Hippocampal formation (tissue), 2 donors: ENCODE measurements around the gene C16orf74.

Source experiments
- DNase-seq, 2 donors: peaks; one replicate each; lab custom pipeline; 2025; lab: John Stamatoyannopoulos, UW

C16orf74 gene

DNA sequence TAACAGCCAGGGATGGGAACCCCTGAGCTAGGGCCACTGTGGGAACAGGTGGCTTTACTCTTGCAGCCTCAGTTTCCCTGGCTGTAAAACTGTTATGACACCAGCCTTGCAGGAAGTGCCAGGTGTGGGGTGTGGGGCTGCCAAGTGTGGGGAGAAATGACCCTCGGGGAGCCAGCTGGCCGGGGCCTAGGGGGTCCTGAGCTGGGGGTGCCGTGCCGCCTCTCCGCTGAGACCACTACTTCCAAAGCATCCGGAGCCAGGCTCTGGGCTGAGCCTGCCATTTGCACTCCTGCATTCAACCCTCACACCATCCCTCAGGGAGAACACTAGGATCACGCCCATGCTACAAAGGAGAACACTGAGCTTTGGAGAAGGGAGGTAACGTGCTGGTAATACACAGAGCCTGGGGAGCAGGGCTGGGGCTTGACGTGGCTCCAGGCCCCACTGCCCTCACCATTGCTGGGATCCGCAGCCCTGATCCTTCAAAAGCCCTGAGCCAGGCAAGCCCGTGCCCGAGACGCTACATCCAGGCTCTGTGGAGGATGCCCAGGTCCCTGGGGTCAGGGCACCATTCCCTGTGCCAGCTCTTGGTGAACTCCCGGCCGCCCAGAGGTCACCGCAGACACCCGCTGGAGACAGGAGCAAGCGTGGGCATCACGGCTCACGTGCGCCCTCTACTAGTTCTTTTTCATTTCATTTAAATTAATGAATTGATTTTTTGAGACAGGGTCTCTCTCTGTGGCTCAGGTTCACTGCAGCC, 33.3 kb downstream of the C16orf74 start:
- peak in 1 of 2 donors; percentile 56 for DNase-seq

DNA sequence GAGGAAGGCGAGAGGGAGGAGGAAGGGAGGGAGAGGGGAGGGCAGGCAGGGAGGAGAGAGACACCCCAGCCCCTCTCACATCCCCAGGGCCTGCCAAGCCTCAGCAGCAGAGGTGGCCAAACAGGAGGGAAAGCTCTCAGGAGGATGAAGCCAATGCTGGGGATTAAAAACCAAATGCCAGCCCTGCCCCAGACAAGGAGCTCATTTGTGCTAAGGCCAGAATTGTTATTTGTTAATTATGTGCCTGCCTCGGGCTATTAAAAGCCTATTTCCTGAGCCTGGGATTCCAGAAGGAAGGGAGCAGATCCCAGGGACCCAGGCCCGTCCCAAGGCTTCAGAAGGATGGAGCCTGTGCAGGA, 34.2 kb downstream of the C16orf74 start:
- peak in 1 of 2 donors; percentile 30 for DNase-seq

DNA sequence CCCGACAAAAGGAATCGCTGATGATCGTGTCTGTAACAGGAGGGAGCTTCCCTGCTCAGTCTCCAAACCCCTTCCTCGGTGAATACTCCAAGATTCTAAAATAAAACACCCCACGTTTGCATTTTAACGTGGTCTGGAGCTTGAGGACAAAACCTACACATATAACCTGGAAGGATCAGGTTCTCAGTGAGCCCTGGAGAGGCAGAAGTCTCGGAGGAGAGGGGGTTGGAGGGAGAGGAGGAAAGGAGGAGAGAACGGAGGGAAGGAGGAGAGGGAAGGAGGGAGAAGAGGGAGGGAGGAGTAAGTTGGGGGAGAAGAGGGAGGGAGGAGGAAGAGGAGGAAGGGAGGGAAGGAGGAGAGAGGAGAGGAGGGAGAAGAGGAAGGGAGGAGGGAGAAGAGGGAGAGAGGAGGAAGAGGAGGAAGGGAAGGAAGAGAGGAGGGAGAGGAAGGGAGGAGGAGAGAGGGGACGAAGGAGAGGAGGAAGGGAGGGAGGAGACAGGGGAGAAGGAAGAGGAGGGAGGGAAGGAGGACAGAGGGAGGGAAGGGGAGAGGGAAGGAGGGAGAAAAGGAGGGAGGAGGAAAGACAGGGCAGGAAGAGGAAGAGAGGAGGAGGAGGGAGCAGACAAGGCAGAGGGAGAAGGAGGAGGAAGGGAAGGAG, 34.7 kb downstream of the C16orf74 start:
- DNase-seq: no peak

DNA sequence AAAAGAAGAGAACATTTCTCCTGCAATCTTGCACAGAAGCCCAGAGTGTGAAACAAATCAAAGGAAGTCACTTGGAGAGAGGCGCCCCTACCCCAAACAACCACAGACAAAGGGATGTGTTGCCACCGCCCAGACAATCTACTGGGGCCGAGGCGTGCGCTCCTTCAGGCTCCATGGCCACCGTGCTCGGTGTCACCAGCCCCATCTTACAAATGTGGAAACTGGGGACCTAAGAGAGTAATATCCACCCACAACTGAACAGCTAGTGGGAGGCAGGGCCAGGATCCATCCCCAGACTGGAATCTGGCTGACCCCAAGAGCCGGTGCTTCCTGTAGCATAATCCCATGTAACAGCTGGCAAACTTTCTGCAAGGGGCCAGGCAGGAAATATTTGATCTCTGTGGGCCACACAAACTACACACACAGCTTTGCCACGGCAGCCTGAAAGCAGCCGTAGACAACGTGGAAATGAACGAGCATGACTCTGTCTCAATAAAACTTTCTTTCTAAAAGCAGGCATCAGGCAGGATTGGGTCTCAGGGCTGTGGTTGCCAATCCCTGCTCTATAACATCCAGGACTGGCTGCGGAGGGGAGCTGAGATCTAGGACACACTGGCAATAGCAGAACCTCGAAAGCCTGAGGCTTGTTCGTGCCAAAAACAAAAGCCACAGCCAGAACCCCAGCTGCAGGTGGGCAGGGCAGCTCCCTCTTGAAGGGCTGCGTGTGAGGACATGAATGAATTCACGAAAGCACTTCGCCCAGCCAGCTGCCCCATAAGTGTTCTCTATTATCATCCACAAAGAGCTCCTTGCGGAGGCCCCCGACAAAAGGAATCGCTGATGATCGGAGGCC, 35.5 kb downstream of the C16orf74 start:
- DNase-seq: no peak

DNA sequence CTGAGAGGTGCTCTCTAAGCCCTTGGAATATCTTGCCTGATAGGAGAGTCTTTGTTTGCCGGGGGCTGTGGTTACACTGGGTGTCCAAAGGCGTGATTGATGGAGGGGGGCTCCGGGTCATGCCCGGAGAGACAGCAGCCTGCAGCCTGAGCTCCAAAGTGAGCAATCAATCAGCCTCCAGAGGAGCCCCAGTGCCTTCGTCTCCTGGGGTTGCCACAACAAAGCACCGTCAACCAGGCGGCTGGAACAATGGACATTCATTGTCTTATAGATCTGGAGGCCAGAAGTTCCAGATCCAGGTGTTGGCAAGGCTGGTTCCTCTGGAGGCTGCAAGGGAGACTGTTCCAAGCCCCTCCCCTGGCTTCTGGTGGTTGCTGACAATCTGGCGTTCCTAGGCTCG, 38.1 kb downstream of the C16orf74 start:
- no peak for DNase-seq

DNA sequence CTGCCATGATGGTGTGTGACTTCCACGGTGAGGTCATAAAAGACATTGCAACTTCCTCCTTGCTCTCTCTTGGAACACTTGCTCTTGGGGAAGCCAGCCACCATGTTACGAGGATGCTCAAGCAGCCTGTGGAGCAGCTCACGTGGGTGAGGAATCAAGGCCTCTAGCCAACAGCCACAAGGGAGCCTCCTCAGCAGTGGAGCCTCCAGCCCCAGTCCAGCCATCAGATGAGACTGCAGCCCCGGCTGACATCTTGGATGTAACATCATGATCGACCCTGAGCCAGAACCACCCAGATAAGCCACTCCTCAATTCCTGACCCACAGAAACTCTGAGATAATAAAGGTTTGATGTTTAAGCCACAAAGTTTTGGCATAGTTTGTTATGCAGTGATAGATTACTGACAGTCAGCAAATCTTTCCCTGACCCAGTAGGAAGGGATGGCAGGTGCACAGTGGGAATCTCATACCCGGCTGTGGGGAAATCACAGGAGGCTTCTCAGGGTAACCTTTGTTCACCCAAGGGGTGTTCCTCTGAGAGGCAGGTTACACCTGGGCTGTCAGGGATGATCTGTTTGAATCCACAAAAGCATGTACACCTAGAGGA, 38.8 kb downstream of the C16orf74 start:
- no peak for DNase-seq

DNA sequence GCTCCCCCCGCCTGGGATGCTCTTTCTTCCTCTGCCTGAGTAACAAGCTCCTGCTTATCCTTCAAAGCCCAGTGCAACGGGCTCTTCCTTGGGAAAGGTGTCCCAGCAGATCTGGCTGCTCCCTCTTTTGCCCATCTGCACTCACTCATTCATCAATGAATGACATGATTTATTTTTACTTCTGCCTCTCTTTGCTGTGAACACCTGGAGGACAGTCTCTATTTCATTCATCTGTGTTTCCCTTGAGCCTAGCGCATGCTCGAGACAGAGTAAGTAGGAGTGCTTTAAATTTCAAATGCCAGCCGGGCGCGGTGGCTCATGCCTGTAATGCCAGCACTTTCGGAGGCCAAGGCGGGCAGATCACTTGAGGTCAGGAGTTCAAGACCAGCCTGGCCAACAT, 40.2 kb downstream of the C16orf74 start:
- DNase-seq: no peak

DNA sequence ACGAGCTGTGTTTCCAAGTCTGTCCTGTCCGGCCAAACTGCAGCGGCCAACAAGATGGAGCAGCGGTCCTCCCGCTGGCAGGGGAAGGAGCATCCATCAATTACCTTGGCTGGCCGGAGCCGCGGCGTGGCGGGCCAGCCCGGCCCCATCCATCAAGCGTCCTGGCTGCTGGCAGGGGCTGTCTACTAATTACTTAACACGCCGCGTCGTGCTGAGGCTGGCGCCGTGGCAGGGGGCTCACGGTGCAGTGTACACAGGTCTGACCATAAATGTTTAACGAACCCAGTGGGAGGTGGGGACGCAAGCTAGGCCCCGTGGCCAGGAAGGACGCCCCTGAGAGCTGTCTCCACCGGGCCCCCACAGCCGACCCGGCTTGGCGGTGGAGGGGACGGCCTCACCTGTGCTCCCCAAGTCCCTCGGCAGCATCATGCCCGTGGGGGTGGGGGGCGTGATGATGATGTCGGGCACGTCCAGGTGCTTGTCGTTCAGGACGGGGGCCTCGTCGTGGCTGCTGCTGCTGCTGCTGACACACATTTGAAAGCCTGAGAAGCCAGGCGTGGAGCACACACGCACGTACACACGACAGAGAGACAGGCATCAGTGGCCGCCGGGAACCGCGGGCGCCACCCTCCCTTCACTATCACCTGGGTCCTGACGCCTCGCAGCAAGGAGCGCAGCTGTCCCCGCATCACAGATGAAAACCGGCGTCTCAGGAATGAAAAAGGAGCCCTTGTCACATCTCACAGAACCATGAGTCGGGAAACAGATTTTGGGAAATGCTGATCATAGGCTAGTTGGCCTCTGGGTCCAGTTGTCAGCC, 40.9 kb downstream of the C16orf74 start:
- no peak for DNase-seq

DNA sequence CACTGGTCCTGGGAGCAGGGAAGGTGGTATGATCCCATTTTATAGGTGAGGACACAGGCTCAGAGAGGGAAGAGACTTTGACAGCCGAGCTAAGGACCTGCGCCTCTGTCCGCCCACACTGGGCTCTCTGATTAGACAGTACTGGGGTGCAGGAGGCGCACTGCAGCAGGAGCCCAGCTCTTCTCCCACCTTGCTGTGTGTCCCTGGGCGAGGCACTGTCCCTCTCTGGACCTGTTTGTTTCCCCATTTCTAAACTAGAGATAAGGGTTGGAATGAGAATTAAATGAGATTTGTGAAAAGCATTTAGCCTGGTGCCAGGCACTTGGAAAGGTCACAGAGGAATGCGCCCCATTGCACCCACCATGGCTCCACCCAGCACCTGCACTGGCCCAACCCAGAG, 42.6 kb downstream of the C16orf74 start:
- no peak for DNase-seq

DNA sequence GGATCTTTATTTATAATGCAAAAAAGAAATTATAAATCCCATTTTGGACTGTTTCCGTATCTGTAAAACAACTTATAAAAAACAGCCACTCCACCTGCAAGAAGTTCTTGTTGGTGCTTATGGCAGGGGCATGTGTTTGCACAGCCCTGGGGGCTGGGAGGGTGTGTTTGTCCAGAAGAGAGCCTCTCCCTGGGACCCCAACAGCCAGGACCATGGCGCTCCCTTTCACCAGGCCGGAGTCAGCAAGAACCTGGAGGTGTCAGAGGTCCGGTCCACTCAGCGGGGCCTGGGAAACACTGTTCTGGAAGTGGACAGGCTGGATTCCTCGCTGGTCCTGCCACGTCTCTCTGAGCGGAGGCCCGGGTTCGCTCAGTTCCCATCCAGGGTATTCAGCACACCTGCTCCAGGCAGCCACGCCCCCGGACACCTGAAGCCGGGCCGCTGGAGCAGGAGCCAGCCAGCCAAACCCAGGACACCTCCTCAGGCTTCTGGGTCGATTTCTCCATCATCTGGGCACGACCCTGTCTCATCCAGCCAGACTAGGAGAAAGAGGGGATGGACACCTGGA, 43.3 kb downstream of the C16orf74 start:
- no peak for DNase-seq

DNA sequence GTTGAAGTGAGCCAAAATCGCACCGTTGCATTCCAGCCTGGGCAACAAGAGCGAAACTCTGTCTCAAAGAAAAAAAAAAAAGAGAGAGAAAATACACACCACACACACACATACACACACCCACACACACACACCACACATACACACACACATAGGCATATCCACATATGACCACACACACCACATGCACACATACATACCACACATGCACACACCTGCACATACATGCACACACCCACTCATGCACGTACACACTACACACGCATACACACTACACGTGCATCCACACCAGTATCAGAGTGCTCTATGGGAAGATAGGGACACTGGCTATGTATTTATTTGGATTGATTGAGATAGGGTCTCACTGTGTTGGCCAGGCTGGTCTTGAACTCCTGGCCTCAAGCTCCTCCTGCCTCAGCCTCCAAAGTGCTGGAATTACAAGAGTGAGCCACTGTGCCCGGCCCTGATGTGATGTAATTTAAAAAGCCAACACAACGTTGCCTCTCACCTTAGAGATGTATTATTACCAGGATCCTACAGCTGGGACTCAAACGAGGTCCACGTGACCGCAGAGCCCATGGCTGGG, 44.4 kb downstream of the C16orf74 start:
- DNase-seq: no peak

DNA sequence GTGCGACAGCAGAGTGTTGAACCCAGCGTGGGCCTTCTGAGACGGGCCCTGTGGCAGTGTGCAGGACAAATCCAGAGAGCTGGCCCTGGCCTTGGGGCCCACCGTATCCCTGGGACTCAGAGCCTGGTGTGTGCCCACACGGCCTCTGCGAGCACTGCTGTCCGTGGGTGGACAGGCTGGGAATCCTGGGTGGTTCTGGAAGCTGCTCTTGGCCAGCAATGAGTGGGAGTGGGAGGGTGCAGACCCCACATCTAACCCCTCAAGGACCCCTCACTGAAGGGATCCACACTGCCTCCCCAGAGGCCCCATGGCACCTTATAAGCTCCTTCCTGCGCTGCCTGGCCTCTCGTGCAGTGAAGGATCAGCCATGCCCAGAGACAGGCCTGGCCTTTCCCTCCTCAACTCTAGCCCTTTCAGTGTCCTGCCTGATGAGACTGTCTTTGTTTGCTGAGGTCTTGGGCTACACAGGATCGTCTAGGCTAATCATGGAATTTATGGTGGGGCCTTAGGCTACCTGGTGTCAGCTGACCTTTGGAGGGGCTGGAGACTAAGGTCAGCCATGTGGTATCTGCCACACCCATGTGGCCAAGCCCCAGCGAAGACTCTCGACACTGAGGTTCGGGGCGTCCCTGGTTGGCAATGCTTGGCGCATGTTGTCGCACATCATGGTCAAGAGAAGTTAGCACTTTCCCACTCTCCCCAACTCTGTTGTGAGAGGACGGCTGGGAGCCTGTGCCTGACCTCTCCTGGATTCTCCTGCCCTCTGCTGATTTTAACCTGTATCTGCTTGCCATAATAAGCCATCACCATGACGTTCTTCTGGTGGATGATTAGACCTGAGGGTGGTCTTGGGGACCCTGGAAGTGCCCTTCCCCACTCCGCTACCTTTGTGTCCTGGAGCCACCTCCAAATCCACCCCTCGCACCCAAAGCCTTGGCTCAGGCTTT, 45.7 kb downstream of the C16orf74 start:
- DNase-seq: no peak

DNA sequence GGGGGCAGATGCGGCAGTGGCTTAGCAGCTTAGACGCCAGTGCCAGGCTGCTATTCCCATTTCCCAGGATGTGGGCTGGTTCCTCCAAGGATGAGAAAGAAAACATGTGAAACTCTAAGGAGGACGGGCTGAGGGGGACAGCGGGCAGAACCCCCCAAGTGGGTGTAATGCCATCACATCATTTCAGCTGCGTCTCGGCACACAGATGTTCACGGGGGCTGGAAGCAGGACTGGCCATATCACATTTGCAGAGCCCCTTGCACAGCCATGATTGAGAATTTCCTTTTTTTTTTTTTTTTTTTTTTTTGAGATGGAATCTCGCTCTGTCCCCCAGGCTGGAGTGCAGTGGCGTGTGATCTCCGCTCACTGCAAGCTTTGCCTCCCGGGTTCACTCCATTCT, 46.9 kb downstream of the C16orf74 start:
- no peak for DNase-seq

DNA sequence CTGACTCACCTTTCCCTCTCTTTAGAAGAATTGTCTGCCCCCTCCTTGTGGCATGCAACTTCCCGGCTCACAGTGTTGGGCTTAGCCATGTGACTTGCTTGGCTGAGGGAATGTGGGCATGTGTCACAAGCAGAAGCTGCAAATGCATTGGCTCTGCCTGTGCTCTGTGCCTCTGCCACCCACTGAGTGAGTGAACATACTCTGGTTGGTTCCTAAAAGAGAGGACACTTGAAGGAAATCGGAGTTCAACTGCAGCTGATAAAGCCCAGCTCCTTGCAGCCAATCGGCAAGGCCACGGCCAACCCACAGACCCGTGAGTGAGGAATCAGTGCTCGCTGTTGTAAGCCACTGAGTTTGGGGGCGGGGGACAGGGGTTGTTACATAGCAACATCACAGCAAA, 51.3 kb downstream of the C16orf74 start:
- DNase-seq: peak in 1 of 2 donors; percentile 25

DNA sequence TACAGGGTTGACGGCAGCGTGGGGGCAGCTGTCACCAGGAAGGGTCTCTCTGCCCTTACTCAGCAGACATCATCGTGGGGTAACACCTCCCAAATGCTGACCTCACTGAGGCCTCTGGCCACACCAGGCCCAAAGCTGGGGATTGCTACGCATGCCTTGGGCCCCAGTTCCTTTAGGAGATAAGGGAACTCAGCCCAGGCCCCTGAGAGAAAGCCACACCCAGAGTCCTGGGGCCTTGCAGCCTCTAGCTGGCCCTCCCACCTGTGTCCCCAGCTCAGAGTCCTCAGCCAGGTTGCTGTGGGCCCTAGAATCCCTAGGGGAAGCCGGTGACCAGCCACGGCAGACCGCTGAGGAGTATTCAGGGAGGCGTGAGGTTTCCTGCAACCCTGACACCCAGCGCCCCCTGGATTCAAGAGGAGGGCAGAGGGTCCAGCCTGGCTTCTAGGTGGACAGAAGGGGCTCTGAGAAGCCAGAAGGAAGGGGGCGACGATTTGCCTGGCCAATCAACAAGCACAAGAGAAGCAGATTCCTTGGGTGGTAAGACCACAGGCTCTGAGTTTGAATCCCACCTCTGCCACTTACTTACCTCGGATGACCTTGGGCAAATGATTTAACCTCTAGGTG, 51.8 kb downstream of the C16orf74 start:
- no peak for DNase-seq

DNA sequence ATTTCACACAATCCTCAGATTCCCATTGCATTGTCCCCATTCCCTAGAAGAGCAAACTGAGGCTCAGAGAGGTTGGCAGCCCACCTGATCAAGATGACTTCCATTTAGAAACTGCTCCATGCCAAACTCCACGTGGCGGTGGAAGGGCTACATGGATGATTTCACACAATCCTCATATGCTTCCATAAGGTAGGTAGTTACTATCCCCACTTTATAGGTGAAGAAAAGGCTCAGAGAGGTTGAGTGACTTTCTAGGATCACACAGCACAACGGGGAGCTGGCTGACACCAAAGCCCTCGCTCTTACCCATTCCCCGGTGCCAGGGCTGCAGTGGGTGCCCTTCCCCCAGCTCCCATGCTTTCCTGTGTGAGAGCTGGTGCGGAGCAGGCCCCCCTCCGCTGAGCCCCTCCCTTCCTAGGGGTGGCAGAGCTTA, 52.4 kb downstream of the C16orf74 start:
- DNase-seq: no peak

DNA sequence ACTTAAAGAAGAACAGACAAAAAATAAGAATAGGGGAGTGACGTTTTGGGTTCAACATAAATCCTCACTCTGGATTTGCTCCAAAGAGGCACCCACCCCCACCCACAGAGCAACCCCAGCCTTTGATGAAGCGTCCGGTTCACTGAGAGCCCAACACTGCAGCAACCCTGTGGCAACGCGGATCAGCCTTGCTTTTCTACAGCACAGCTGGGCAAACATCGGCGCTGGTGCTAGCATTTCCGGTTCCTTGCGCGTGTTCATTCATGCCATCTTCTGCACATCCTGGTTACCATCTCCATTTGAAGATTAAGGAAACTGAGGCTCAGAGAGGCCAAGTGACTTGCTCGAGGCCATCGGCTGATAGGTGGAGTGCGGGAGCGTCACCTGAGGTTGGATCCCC, 53.5 kb downstream of the C16orf74 start:
- DNase-seq: no peak

DNA sequence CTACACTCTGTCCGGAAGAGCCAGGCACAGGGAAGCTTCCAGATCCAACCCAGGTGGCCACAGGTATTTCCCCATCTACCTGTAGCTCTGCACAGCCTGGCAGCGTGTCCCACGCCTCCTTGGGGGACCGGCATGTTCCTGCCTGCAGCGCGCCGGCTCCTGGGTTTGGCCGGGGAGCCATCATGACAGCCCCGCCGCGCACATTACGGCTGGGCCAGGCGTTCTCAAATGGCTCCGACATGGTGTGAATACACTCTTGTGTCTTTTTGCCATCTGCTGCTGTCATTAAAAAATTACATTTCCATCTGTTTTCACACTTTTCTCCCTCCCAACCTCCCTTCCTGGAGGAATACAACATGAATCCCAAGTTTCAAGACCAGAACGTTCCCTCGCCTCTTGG, 54.1 kb downstream of the C16orf74 start:
- DNase-seq: no peak
